ENCODE data around the gene ARID4A.

ARID4A gene

GRCh38 chr14:58294201-58294600 lies 4.2 kb upstream of the ARID4A start:
- H3K27me3 ChIP-seq (ENCODE audit: insufficient read depth, low read length) = no peaks in the 10 kb centered on the region
- H3K4me2 ChIP-seq (ENCODE audit: low read length) = no peak overlapping the region
- H4K20me1 ChIP-seq (ENCODE audit: insufficient read depth, low read length) = no peaks in the 10 kb centered on the region
- H3F3A ChIP-seq (ENCODE audit: insufficient read depth, low read length) = no peaks in the 10 kb centered on the region
- H3K36me3 ChIP-seq (ENCODE audit: insufficient read depth, low read length) = peaks cover 67% of the 10 kb centered on the region
- H3K9me3 ChIP-seq (ENCODE audit: low read length) = no peaks in the 10 kb centered on the region
- H2AFZ ChIP-seq (ENCODE audit: low read length) = no peak overlapping the region
- H3K9me2 ChIP-seq (ENCODE audit: low read depth, low read length) = no peaks in the 10 kb centered on the region
- H3K4me1 ChIP-seq (ENCODE audit: insufficient read depth, low read length, severe bottlenecking) = peaks cover 14% of the 10 kb centered on the region
- H3K4me3 ChIP-seq (ENCODE audit: low read depth, low read length, poor library complexity, severe bottlenecking) = no peak overlapping the region
- no peak for TF ChIP-seq EZH2 (IDR thresholded peaks at IDR 0.05; ENCODE audit: borderline replicate concordance, low read length)
- TF ChIP-seq CTCF (IDR thresholded peaks at IDR 0.05; ENCODE audit: low read length) = no peak
- H3K27ac ChIP-seq (ENCODE audit: low read depth, low read length, poor library complexity, severe bottlenecking) = no peak overlapping the region
- peaks cover 63% of the 10 kb centered on the region for H3K79me2 ChIP-seq (ENCODE audit: insufficient read depth, low read length)
- H3K9ac ChIP-seq (ENCODE audit: low read length) = no peak overlapping the region

- H3K9ac ChIP-seq (ENCODE audit: low read length) = peak overlapping the region; percentile 97
- TF ChIP-seq EZH2 (IDR thresholded peaks at IDR 0.05; ENCODE audit: borderline replicate concordance, low read length) (no peak), CTCF (IDR thresholded peaks at IDR 0.05; ENCODE audit: low read length) (no peak)
- H3K4me2 ChIP-seq (ENCODE audit: low read length) = peak overlapping the region; percentile 99
- H3K27ac ChIP-seq (ENCODE audit: low read depth, low read length, poor library complexity, severe bottlenecking) = peak overlapping the region; percentile 95
- no peaks in the 10 kb centered on the region for H4K20me1 ChIP-seq (ENCODE audit: insufficient read depth, low read length)
- no peak overlapping the region for H2AFZ ChIP-seq (ENCODE audit: low read length)
- no peaks in the 10 kb centered on the region for H3F3A ChIP-seq (ENCODE audit: insufficient read depth, low read length)
- peaks cover 48% of the 10 kb centered on the region for H3K36me3 ChIP-seq (ENCODE audit: insufficient read depth, low read length)
- peak overlapping the region; percentile 98 for H3K4me3 ChIP-seq (ENCODE audit: low read depth, low read length, poor library complexity, severe bottlenecking)
- no peaks in the 10 kb centered on the region for H3K9me3 ChIP-seq (ENCODE audit: low read length)
- H3K79me2 ChIP-seq (ENCODE audit: insufficient read depth, low read length) = peaks cover 77% of the 10 kb centered on the region
- H3K4me1 ChIP-seq (ENCODE audit: insufficient read depth, low read length, severe bottlenecking) = peaks cover 27% of the 10 kb centered on the region
- H3K9me2 ChIP-seq (ENCODE audit: low read depth, low read length) = no peaks in the 10 kb centered on the region
- H3K27me3 ChIP-seq (ENCODE audit: insufficient read depth, low read length) = no peaks in the 10 kb centered on the region
Observed at GRCh38 chr14:58296726-58297125, 1.6 kb upstream of the ARID4A start.

GRCh38 chr14:58297412-58297761 lies 968 bp upstream of the ARID4A start:
- Histone ChIP-seq H3K4me3 (ENCODE audit: low read depth, low read length, poor library complexity, severe bottlenecking) (peak overlapping the region; percentile 98), H3K27ac (ENCODE audit: low read depth, low read length, poor library complexity, severe bottlenecking) (peak overlapping the region; percentile 95), H4K20me1 (ENCODE audit: insufficient read depth, low read length) (no peaks in the 10 kb centered on the region), H3F3A (ENCODE audit: insufficient read depth, low read length) (no peaks in the 10 kb centered on the region), H3K4me1 (ENCODE audit: insufficient read depth, low read length, severe bottlenecking) (peaks cover 27% of the 10 kb centered on the region), H2AFZ (ENCODE audit: low read length) (no peak overlapping the region), H3K27me3 (ENCODE audit: insufficient read depth, low read length) (no peaks in the 10 kb centered on the region), H3K9me3 (ENCODE audit: low read length) (no peaks in the 10 kb centered on the region), H3K36me3 (ENCODE audit: insufficient read depth, low read length) (peaks cover 45% of the 10 kb centered on the region), H3K9me2 (ENCODE audit: low read depth, low read length) (no peaks in the 10 kb centered on the region), H3K4me2 (ENCODE audit: low read length) (peak overlapping the region; percentile 99), H3K9ac (ENCODE audit: low read length) (peak overlapping the region; percentile 97), H3K79me2 (ENCODE audit: insufficient read depth, low read length) (peaks cover 71% of the 10 kb centered on the region)
- TF ChIP-seq EZH2 (IDR thresholded peaks at IDR 0.05; ENCODE audit: borderline replicate concordance, low read length) = no peak
- no peak for TF ChIP-seq CTCF (IDR thresholded peaks at IDR 0.05; ENCODE audit: low read length)
